BE2C (cell line): ENCODE results near the gene LHFPL2.

Source experiments
- DNase-seq: peaks from one replicate; pipeline ENCODE4 v3.0.0-alpha.2; 2020
- H3K27me3 ChIP-seq: fragments of 250-450 bp; sonication (Bioruptor Pico); 2 replicates; pipeline ENCODE4 v1.5.1; 2020; ENCODE audit warnings: mild to moderate bottlenecking
- H3K36me3 ChIP-seq: fragments of 250-450 bp; sonication (Bioruptor Pico); 2 replicates; pipeline ENCODE4 v1.5.1; 2020; ENCODE audit warnings: mild to moderate bottlenecking
- H3K4me1 ChIP-seq: fragments of 250-450 bp; sonication (Bioruptor Pico); 2 replicates; pipeline ENCODE4 v1.5.1; 2020
- H3K4me3 ChIP-seq: 2 replicates; pipeline ENCODE4 v1.5.1; 2011; ENCODE audit warnings: low read depth, low read length
- H3K9me3 ChIP-seq: fragments of 250-450 bp; sonication (Bioruptor Pico); 2 replicates; pipeline ENCODE4 v1.5.1; 2020
- CTCF ChIP-seq: IDR thresholded peaks from 2 replicates; pipeline ENCODE4 v1.5.1; 2012; ENCODE audit warnings: mild to moderate bottlenecking, low read depth, low read length

LHFPL2 gene

GRCh38 chr5:78500871-78501270 is 147.7 kb downstream of the LHFPL2 start:
- no peak for TF ChIP-seq CTCF
- H3K4me1 ChIP-seq = peaks cover 20% of the 10 kb centered on the region

GRCh38 chr5:78500028-78500427 is 148.5 kb downstream of the LHFPL2 start:
- Histone ChIP-seq H3K27me3 (no peaks in the 10 kb centered on the region), H3K9me3 (no peaks in the 10 kb centered on the region), H3K4me3 (no peak overlapping the region), H3K4me1 (peaks cover 12% of the 10 kb centered on the region), H3K36me3 (no peaks in the 10 kb centered on the region; the same call in 1 of the 2 replicates)
- DNase-seq = no peak
- no peak for TF ChIP-seq CTCF

More at GRCh38 chr5:78500871-78501270, 147.7 kb downstream of the LHFPL2 start:
- no peaks in the 10 kb centered on the region for H3K27me3 ChIP-seq
- H3K9me3 ChIP-seq = no peaks in the 10 kb centered on the region
- no peak for DNase-seq
- no peaks in the 10 kb centered on the region; the same call in 1 of the 2 replicates for H3K36me3 ChIP-seq
- no peak overlapping the region for H3K4me3 ChIP-seq

GRCh38 chr5:78499485-78499884 is 149.1 kb downstream of the LHFPL2 start:
- no peaks in the 10 kb centered on the region for H3K9me3 ChIP-seq
- H3K4me1 ChIP-seq = peaks cover 10% of the 10 kb centered on the region

GRCh38 chr5:78497573-78498533 is 150.7 kb downstream of the LHFPL2 start:
- Histone ChIP-seq H3K4me3 (no peak overlapping the region), H3K27me3 (no peaks in the 10 kb centered on the region), H3K9me3 (no peaks in the 10 kb centered on the region), H3K4me1 (peaks cover 2% of the 10 kb centered on the region; the same call in 1 of the 2 replicates), H3K36me3 (no peaks in the 10 kb centered on the region; the same call in 1 of the 2 replicates)
- DNase-seq = no peak
- no peak for TF ChIP-seq CTCF

More at GRCh38 chr5:78499485-78499884, 149.1 kb downstream of the LHFPL2 start:
- no peaks in the 10 kb centered on the region; the same call in 1 of the 2 replicates for H3K36me3 ChIP-seq
- H3K27me3 ChIP-seq = no peaks in the 10 kb centered on the region
- no peak for DNase-seq
- no peak overlapping the region for H3K4me3 ChIP-seq
- TF ChIP-seq CTCF = no peak

GRCh38 chr5:78496373-78496772 is 152.2 kb downstream of the LHFPL2 start:
- Histone ChIP-seq H3K27me3 (no peaks in the 10 kb centered on the region), H3K36me3 (no peaks in the 10 kb centered on the region; the same call in 1 of the 2 replicates), H3K4me1 (peaks cover 5% of the 10 kb centered on the region; the same call in 1 of the 2 replicates), H3K4me3 (no peak overlapping the region), H3K9me3 (no peaks in the 10 kb centered on the region)
- DNase-seq = no peak
- TF ChIP-seq CTCF = no peak

GRCh38 chr5:78495800-78496199 is 152.8 kb downstream of the LHFPL2 start:
- no peak for TF ChIP-seq CTCF
- no peaks in the 10 kb centered on the region for H3K9me3 ChIP-seq
- H3K4me3 ChIP-seq = no peak overlapping the region
- no peak for DNase-seq
- H3K27me3 ChIP-seq = no peaks in the 10 kb centered on the region
- peaks cover 5% of the 10 kb centered on the region; the same call in 1 of the 2 replicates for H3K4me1 ChIP-seq
- no peaks in the 10 kb centered on the region; the same call in 1 of the 2 replicates for H3K36me3 ChIP-seq
